ENCODE data around the gene SLC30A9. TPM values are rescaled to one million over a fixed set of nuclear protein-coding genes. Genes with fewer than 3 reads are reported as not detected.

SLC30A9 gene
- polyA plus RNA-seq, 1 of the 3 experiments (the other 2 are of a cell fraction): 34.2 TPM

DNA sequence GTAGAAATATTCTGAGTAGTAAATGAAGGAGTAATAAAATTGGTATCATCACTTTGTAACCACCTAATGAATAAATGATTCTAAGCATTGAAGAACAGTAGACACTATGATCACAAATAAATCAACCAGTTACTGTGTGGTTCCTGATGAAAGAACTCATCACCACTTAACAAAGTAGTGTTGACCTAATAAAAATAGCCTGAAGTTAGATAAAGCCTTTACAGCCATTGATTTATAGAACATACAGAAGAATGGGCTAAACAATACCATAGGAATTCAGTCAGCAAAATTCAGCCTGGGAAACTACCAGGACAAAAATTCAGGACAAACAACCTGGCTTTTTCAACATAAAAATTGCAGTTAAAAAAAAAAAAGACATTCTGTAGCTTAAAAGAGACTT is 9.0 kb downstream of the SLC30A9 start:
- Histone ChIP-seq H3K4me1 (ENCODE audit: control insufficient read depth in 1 of 2, insufficient read depth in 2 of 2, low read depth in 1 of 2, low read length in 1 of 2) (no peaks in the 10 kb centered on the region), H3F3A (replicated peaks; ENCODE audit: insufficient read depth) (peaks cover 5% of the 10 kb centered on the region), H3K9ac (no peak overlapping the region), H3K79me2 (ENCODE audit: insufficient read depth) (peaks cover 92% of the 10 kb centered on the region), H4K20me1 (ENCODE audit: insufficient read depth) (peaks cover 18% of the 10 kb centered on the region; the same call in 1 of the 2 replicates), H3K9me2 (no peaks in the 10 kb centered on the region), H3K4me3 (ENCODE audit: low read depth in 2 of 2, low read length in 1 of 2) (no peak overlapping the region), H3K27me3 (ENCODE audit: insufficient read depth) (no peaks in the 10 kb centered on the region), H3K9me3 (no peaks in the 10 kb centered on the region), H3K27ac (ENCODE audit: low read depth in 2 of 2, low read length in 1 of 2) (no peak overlapping the region), H2AFZ (ENCODE audit: low read depth) (no peak overlapping the region), H3K36me3 (replicated peaks in 1 of 2; ENCODE audit: control insufficient read depth in 1 of 2, insufficient read depth in 2 of 2, low read length in 1 of 2) (peaks cover 23 to 25% of the 10 kb centered on the region in 2 experiments), H3K4me2 (no peak overlapping the region)
- ChIA-PET CTCF (no interaction called here), POLR2A (no interaction called here)
- DNase-seq: no peak
- TF ChIP-seq NFIC (IDR thresholded peaks at IDR 0.05; ENCODE audit: borderline replicate concordance) (no peak), JUND (IDR thresholded peaks at IDR 0.05) (no peak), FOXJ3 (CRISPR knock-in tag; IDR thresholded peaks at IDR 0.05) (no peak), TAF1 (IDR thresholded peaks at IDR 0.05; ENCODE audit: borderline replicate concordance, low read depth, low read length) (no peak), RFX5 (IDR thresholded peaks at IDR 0.05; ENCODE audit: low read length) (no peak), FOXM1 (IDR thresholded peaks at IDR 0.05; ENCODE audit: low read depth) (no peak), ELF1 (IDR thresholded peaks at IDR 0.05) (no peak)
- TF ChIP-seq, protein P1, sequence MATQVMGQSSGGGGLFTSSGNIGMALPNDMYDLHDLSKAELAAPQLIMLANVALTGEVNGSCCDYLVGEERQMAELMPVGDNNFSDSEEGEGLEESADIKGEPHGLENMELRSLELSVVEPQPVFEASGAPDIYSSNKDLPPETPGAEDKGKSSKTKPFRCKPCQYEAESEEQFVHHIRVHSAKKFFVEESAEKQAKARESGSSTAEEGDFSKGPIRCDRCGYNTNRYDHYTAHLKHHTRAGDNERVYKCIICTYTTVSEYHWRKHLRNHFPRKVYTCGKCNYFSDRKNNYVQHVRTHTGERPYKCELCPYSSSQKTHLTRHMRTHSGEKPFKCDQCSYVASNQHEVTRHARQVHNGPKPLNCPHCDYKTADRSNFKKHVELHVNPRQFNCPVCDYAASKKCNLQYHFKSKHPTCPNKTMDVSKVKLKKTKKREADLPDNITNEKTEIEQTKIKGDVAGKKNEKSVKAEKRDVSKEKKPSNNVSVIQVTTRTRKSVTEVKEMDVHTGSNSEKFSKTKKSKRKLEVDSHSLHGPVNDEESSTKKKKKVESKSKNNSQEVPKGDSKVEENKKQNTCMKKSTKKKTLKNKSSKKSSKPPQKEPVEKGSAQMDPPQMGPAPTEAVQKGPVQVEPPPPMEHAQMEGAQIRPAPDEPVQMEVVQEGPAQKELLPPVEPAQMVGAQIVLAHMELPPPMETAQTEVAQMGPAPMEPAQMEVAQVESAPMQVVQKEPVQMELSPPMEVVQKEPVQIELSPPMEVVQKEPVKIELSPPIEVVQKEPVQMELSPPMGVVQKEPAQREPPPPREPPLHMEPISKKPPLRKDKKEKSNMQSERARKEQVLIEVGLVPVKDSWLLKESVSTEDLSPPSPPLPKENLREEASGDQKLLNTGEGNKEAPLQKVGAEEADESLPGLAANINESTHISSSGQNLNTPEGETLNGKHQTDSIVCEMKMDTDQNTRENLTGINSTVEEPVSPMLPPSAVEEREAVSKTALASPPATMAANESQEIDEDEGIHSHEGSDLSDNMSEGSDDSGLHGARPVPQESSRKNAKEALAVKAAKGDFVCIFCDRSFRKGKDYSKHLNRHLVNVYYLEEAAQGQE (IDR thresholded peaks at IDR 0.05; ENCODE audit: low read depth, low read length): no peak
- TF ChIP-seq, protein P2, sequence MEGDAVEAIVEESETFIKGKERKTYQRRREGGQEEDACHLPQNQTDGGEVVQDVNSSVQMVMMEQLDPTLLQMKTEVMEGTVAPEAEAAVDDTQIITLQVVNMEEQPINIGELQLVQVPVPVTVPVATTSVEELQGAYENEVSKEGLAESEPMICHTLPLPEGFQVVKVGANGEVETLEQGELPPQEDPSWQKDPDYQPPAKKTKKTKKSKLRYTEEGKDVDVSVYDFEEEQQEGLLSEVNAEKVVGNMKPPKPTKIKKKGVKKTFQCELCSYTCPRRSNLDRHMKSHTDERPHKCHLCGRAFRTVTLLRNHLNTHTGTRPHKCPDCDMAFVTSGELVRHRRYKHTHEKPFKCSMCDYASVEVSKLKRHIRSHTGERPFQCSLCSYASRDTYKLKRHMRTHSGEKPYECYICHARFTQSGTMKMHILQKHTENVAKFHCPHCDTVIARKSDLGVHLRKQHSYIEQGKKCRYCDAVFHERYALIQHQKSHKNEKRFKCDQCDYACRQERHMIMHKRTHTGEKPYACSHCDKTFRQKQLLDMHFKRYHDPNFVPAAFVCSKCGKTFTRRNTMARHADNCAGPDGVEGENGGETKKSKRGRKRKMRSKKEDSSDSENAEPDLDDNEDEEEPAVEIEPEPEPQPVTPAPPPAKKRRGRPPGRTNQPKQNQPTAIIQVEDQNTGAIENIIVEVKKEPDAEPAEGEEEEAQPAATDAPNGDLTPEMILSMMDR (IDR thresholded peaks at IDR 0.05): no peak
- TF ChIP-seq, protein P3, sequence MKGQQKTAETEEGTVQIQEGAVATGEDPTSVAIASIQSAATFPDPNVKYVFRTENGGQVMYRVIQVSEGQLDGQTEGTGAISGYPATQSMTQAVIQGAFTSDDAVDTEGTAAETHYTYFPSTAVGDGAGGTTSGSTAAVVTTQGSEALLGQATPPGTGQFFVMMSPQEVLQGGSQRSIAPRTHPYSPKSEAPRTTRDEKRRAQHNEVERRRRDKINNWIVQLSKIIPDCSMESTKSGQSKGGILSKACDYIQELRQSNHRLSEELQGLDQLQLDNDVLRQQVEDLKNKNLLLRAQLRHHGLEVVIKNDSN (IDR thresholded peaks at IDR 0.05; ENCODE audit: borderline replicate concordance, low read depth): no peak

DNA sequence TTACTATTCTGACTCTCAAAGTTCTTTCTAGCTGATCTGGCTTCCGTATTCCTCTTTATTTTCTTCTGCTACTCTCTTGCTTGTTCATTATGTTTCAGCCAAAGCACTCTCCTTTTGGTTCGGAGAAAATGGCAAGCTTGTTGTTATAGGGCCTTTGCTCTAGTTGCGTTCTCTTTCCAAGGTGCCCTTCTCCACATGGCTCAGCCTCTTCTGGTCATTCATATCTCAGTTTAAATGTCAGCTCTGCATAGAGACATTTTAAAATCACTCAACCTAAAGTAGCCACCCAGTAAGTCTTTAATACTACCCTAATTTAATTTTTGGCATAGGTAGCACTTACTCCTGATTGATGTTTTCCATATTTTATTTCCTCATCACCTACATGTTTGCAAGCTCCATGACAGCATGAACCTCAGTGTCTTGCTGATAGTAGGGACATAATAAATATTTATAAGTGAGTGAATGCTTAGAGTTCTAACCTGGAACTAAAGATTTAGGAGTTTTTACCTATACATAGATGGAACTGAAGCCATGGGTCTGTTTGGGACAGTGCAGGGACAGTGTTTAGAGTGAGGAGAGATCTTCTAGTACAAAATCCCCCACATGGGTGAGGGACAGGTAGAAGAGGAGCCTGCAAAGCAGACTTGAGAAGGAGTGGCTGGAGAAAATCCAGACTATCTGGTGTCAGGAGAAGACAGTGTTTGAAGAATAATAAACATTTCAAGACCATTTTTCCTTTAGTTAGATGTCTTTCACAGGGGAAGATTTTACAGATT is 17.9 kb downstream of the SLC30A9 start:
- Histone ChIP-seq H3K9me2 (no peaks in the 10 kb centered on the region), H3K4me2 (no peak overlapping the region), H3K9me3 (no peaks in the 10 kb centered on the region), H3K36me3 (replicated peaks in 1 of 2; ENCODE audit: control insufficient read depth in 1 of 2, insufficient read depth in 2 of 2, low read length in 1 of 2) (peaks cover 34 to 39% of the 10 kb centered on the region in 2 experiments), H3K9ac (no peak overlapping the region), H3F3A (replicated peaks; ENCODE audit: insufficient read depth) (no peaks in the 10 kb centered on the region), H4K20me1 (ENCODE audit: insufficient read depth) (peaks cover 17% of the 10 kb centered on the region; the same call in 1 of the 2 replicates), H2AFZ (ENCODE audit: low read depth) (no peak overlapping the region), H3K27me3 (ENCODE audit: insufficient read depth) (no peaks in the 10 kb centered on the region), H3K4me1 (ENCODE audit: control insufficient read depth in 1 of 2, insufficient read depth in 2 of 2, low read depth in 1 of 2, low read length in 1 of 2) (peaks cover 0 to 5% of the 10 kb centered on the region in 2 experiments; a peak in 2 of 4 replicates), H3K27ac (ENCODE audit: low read depth in 2 of 2, low read length in 1 of 2) (no peak overlapping the region), H3K79me2 (ENCODE audit: insufficient read depth) (peaks cover 80% of the 10 kb centered on the region), H3K4me3 (ENCODE audit: low read depth in 2 of 2, low read length in 1 of 2) (no peak overlapping the region)
- CTCF ChIA-PET: no interaction called here
- no peak for DNase-seq
- POLR2A ChIA-PET: no interaction called here
- 93% methylated on average over 3 of the region's 3 CpGs for WGBS (ENCODE audit: low lambda C conversion rate)
- no peak for TF ChIP-seq GABPA (IDR thresholded peaks at IDR 0.05; ENCODE audit: low read depth)
- no peak for TF ChIP-seq MEF2A (IDR thresholded peaks at IDR 0.05; ENCODE audit: borderline replicate concordance, low read depth)
- no peak for TF ChIP-seq JUND (IDR thresholded peaks at IDR 0.05)
- no peak for TF ChIP-seq ELF1 (IDR thresholded peaks at IDR 0.05)
- TF ChIP-seq, protein P4, sequence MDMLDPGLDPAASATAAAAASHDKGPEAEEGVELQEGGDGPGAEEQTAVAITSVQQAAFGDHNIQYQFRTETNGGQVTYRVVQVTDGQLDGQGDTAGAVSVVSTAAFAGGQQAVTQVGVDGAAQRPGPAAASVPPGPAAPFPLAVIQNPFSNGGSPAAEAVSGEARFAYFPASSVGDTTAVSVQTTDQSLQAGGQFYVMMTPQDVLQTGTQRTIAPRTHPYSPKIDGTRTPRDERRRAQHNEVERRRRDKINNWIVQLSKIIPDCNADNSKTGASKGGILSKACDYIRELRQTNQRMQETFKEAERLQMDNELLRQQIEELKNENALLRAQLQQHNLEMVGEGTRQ (IDR thresholded peaks at IDR 0.05; ENCODE audit: borderline replicate concordance, low read depth, low read length): no peak
- TF ChIP-seq NRF1 (IDR thresholded peaks at IDR 0.05; ENCODE audit: low read depth, low read length): no peak
- TF ChIP-seq, protein P5, sequence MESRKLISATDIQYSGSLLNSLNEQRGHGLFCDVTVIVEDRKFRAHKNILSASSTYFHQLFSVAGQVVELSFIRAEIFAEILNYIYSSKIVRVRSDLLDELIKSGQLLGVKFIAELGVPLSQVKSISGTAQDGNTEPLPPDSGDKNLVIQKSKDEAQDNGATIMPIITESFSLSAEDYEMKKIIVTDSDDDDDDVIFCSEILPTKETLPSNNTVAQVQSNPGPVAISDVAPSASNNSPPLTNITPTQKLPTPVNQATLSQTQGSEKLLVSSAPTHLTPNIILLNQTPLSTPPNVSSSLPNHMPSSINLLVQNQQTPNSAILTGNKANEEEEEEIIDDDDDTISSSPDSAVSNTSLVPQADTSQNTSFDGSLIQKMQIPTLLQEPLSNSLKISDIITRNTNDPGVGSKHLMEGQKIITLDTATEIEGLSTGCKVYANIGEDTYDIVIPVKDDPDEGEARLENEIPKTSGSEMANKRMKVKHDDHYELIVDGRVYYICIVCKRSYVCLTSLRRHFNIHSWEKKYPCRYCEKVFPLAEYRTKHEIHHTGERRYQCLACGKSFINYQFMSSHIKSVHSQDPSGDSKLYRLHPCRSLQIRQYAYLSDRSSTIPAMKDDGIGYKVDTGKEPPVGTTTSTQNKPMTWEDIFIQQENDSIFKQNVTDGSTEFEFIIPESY (IDR thresholded peaks at IDR 0.05; ENCODE audit: borderline replicate concordance, low read depth): no peak
- TF ChIP-seq, protein P3 (IDR thresholded peaks at IDR 0.05; ENCODE audit: borderline replicate concordance, low read depth): no peak
- no peak for TF ChIP-seq EZH2phosphoT487 (IDR thresholded peaks at IDR 0.05; ENCODE audit: borderline replicate concordance, low read depth)

All from SK-N-SH (cell line).